ENCODE measurements around the gene NLRP9. TPM values are rescaled to one million over a fixed set of nuclear protein-coding genes. Genes with fewer than 3 reads are reported as not detected.

NLRP9 gene
- total and polyA plus RNA-seq, 3 donors from 2014 or later = 0.11 to 0.68 (median 0.39) TPM

DNA sequence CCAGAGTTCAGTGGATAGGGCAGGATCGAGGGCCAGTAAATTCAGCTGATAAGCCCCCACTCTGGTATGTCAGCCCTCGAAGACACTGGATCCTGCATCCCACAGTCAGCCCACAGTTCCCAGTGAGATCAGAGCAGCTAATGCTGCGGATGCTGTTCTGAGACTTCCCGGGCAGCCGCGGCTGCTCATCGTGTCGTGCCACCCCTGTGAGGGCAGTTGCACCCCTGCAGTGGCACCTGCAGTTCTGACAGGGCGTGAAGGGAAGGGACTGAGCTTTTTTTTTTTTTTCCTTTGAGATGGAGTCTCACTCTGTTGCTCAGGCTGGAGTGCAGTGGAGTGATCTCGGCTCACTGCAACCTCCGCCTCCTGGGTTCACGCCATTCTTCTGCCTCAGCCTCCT lies 70.7 kb downstream of the NLRP9 start:
- H3K27ac ChIP-seq = no peak overlapping the region
- 69 to 74% methylated on average over 9 to 12 of the region's 12 CpGs for WGBS, 2 donors
- no peak for TF ChIP-seq POLR2A (IDR thresholded peaks at IDR 0.05)
- TF ChIP-seq, protein P1, sequence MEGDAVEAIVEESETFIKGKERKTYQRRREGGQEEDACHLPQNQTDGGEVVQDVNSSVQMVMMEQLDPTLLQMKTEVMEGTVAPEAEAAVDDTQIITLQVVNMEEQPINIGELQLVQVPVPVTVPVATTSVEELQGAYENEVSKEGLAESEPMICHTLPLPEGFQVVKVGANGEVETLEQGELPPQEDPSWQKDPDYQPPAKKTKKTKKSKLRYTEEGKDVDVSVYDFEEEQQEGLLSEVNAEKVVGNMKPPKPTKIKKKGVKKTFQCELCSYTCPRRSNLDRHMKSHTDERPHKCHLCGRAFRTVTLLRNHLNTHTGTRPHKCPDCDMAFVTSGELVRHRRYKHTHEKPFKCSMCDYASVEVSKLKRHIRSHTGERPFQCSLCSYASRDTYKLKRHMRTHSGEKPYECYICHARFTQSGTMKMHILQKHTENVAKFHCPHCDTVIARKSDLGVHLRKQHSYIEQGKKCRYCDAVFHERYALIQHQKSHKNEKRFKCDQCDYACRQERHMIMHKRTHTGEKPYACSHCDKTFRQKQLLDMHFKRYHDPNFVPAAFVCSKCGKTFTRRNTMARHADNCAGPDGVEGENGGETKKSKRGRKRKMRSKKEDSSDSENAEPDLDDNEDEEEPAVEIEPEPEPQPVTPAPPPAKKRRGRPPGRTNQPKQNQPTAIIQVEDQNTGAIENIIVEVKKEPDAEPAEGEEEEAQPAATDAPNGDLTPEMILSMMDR (IDR thresholded peaks at IDR 0.05) = no peak
- intact Hi-C loops (cut with DNase I; ENCODE audit: low total_unique reads) = no loop called here
- no peaks in the 10 kb centered on the region for H3K36me3 ChIP-seq (ENCODE audit: low read depth, missing control alignments)
- H3K27me3 ChIP-seq = no peaks in the 10 kb centered on the region
- peaks cover 20% of the 10 kb centered on the region for H3K4me1 ChIP-seq
- H3K9me3 ChIP-seq = no peaks in the 10 kb centered on the region
- DNase-seq = no peak
- H3K4me3 ChIP-seq = no peak overlapping the region

DNA sequence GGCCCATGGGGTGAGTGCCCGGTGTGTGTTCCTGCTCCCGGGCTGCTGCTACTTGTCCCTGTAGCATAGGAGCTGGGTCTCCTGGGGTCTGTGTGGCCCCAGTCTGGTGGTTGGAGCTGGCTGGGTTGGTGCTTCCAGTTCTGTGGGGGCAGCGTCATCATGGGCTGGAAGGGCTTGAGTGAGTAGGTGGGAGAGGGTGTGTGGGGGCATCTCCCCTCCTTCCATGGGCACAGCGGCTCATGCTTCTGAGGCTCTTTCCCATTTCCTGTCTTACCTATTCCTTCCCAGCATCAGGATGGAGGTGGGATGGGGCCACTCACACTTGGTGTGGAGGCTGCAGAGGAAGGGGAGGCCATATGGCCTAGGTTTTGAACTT lies 71.2 kb downstream of the NLRP9 start:
- no peaks in the 10 kb centered on the region for H3K27me3 ChIP-seq
- no peaks in the 10 kb centered on the region for H3K36me3 ChIP-seq (ENCODE audit: low read depth, missing control alignments)
- 86 to 100% methylated on average over 3 to 4 of the region's 4 CpGs for WGBS, 2 donors
- no peak for TF ChIP-seq POLR2A (IDR thresholded peaks at IDR 0.05)
- TF ChIP-seq, protein P1 (IDR thresholded peaks at IDR 0.05) = no peak
- no peaks in the 10 kb centered on the region for H3K9me3 ChIP-seq
- intact Hi-C loops (cut with DNase I; ENCODE audit: low total_unique reads) = no loop called here
- DNase-seq = no peak
- peaks cover 23% of the 10 kb centered on the region for H3K4me1 ChIP-seq
- H3K27ac ChIP-seq = no peak overlapping the region
- no peak overlapping the region for H3K4me3 ChIP-seq

DNA sequence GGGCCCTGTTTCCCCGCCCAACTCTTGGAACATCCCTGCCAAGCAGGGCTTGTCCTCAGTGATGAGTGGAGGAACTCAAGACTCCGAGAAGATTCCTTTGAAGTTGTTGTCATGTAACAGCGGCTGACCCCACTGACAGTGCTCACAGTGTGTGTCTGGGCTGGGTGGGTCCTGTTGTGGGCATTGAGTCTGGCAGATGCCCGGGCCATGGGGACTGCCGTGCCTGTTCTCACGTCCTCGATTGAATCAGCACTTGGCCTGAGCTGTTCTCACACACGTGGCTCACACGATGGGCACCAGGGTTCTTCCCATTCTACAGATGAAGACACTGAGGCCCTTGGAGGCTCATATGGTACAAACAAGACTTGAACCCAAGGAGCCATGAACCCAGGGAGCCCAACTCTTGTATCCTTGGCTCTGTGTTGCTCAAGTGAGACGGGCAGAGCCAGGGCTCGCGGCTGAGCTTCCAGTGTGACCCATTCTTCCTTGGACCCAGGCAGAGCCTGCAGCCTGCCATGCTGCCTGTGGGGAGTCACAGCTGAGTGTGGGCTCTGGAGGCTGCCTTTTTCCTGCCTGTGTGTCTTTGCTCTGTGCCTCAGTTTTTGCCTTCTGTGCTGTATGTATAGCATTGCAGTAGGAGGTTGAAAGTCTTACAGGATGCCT lies 71.7 kb downstream of the NLRP9 start:
- H3K36me3 ChIP-seq (ENCODE audit: low read depth, missing control alignments) = no peaks in the 10 kb centered on the region
- no peak overlapping the region for H3K4me3 ChIP-seq
- peaks cover 21% of the 10 kb centered on the region for H3K4me1 ChIP-seq
- DNase-seq = no peak
- TF ChIP-seq, protein P1 (IDR thresholded peaks at IDR 0.05) = no peak
- no peak for TF ChIP-seq POLR2A (IDR thresholded peaks at IDR 0.05)
- WGBS, 2 donors = 83 to 88% methylated on average over 12 of the region's 12 CpGs
- H3K27me3 ChIP-seq = no peaks in the 10 kb centered on the region
- intact Hi-C loops (cut with DNase I; ENCODE audit: low total_unique reads) = no loop called here
- H3K27ac ChIP-seq = no peak overlapping the region
- no peaks in the 10 kb centered on the region for H3K9me3 ChIP-seq

DNA sequence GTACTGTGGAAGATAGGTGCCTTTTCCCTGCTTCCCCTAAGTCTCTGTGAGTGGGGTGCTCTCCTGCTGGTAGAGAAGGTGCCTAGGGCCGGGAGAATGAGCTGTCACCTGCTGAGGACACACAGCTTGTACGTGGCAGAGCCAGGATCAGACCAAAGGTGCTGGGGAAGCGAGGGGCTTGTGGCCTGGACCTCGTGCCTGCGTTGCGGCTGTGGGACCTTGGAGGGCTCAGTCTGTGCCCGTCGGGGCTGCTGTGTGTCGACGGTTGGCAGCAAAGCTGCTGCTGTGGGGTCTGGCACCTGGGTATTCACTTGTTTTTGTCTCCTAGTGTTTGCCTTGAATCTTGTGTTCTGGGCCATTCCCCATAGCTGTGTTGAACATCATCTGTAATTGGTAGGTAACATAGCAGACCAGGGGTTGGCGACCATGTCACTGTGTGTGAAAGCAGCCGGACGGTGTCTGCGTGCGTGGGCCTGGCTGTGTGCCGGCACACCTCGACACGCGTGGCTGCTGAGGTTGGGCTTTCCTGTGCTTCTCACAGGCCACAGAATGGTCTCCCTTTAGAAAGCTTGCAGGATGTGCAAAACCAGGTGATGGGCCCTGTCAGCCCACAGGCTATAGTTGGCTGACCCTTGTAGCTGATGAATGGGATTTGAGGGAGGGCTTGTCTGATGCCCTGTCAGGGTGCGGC lies 74.2 kb downstream of the NLRP9 start:
- no peak for DNase-seq
- Histone ChIP-seq H3K9me3 (no peaks in the 10 kb centered on the region), H3K27me3 (no peaks in the 10 kb centered on the region), H3K4me3 (no peak overlapping the region), H3K27ac (no peak overlapping the region), H3K36me3 (ENCODE audit: low read depth, missing control alignments) (no peaks in the 10 kb centered on the region), H3K4me1 (peaks cover 42% of the 10 kb centered on the region)
- 80 to 83% methylated on average over 10 to 20 of the region's 20 CpGs for WGBS, 2 donors
- TF ChIP-seq POLR2A (IDR thresholded peaks at IDR 0.05) = no peak
- TF ChIP-seq, protein P1 (IDR thresholded peaks at IDR 0.05) = no peak
- intact Hi-C loops (cut with DNase I; ENCODE audit: low total_unique reads) = no loop called here

Measured in testis (tissue), 3 donors.